GM18858 (cell line): ENCODE results near the gene P4HB.
A peak's percentile ranks its signal among the peaks of the same experiment; 100 is the strongest.

Source experiments
- ATAC-seq: cut with Tn5 transposase; IDR thresholded peaks from one replicate; pipeline ENCODE4 v1.9.1; 2021; ENCODE audit not compliant: unreplicated experiment

Gene P4HB

DNA sequence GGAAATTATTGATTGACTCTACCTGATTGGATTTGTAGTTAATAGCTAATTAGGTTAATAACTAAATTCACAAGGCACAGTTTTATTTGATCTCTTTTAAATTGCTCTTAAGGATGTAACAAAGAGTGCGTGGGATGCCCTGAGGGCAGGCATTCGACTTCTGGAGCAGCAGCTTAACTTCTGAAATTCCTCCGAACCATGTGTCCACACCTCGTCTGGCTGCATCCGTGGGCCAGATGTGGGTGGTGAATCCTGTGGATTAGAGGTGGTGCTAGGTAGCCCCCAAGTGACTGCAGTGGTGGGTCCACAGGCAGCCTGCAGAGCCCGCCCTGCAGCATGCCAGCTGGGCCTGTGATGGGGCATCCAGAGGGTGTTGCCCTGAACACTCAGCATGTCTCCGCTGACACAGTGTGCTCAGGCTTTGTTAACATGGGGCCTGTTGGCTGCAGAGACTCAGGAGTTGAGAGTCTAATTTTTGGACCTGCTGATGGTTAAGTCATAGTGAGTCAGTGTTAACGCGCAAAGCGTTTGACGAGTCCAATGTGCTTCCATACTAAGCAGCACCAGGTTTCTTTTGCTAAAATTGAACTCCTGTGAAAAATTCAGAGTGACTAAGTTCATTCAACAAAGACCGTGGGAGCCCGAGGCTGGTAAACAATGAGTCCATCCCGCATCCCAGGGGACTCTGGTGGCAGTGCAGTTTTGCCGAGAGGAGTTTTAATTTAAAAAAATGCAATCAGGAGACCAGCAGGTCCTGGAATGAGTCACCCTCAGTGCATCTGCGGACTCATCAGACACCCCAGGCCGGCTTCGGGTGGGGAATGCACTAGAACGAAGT is 37.9 kb upstream of the P4HB start:
- no peak for ATAC-seq

DNA sequence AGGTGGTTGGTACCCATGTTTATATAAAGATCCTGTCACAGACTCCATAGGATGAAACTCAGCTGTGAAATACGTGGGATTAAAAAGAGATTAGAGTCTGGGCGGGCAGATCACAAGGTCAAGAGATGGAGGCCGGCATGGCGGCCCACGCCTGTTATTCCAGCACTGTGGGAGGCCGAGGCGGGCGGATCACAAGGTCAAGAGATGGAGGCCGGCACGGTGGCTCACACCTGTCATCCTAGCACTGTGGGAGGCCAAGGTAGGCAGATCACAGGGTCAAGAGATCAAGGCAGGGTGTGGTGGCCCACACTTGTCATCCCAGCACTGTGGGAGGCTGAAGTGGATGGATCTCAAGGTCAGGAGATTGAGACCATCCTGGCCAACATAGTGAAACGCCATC is 35.1 kb upstream of the P4HB start:
- no peak for ATAC-seq

DNA sequence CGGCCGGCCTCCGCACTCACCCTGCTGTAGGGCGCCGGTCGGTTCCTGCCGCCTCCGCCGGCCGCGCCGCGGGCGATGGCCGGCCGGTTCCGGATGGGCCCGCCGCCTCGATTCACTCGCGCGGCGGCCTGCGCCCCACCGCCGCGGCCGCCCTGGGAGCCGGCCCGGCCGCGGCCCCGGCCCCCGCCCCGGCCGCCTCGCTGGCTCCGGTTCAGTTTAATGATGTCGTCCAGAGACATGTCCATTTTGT is 30.9 kb upstream of the P4HB start:
- peak; percentile 27 for ATAC-seq

DNA sequence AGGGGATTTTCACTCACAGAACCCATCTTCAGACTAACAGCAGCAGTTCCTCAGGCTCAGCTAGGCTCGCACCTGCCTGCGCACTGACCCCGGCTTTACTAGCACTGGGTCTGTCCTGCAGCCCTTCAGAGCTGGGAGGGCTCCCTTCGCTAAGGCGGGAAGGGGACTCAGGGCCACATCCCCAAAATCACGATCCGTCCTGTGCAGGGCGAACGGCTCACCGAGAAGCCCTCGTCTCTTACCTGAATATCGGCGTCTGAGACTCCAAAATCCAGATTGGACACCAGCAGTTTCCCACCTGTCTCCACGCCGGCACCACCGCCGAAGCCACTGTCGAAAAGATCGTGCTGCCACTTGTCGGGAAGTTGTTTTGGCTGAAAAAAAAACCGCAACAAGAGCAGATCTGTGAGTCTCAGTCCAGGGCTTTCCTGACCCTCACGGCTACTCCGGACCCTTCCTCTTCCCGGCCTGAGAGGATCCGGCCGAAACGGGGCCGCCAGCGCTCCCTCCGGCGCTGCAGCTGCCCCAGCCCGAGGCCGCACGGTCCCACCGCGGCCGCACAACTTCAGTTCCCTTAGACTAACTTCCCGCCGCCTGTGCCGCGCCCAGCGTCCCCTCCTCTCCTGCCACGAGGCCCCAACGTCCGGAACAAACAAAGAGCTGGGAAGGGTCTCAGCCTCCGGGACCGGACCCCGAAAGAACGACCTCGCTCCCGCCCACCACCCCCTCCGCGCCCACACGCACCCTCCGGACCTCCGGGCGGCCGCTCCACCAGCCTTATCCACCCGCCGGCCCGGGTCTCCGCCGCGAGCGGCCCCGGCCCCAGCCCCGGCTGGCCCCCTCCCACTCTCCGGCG is 30.3 kb upstream of the P4HB start:
- ATAC-seq: peak; percentile 11

DNA sequence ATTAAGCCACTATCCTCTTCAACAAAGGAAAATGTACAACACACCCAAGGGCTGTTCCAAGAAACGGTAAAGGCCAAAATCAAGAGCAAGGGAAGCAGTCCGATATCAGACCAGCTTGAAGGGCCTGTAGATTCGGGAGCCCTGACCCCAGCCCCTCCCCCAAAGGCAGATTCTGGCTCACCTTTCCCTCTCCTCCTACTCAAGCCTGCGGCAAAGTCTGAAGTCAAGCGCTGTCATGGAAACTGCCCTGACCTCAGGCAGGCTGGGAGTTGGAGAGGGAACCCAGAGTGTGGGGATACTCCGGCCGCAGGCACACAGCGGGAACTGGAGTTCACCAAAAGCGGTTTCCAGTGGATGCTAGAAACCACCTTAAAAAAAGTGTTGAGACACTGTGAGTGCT is 29.3 kb upstream of the P4HB start:
- ATAC-seq: no peak

DNA sequence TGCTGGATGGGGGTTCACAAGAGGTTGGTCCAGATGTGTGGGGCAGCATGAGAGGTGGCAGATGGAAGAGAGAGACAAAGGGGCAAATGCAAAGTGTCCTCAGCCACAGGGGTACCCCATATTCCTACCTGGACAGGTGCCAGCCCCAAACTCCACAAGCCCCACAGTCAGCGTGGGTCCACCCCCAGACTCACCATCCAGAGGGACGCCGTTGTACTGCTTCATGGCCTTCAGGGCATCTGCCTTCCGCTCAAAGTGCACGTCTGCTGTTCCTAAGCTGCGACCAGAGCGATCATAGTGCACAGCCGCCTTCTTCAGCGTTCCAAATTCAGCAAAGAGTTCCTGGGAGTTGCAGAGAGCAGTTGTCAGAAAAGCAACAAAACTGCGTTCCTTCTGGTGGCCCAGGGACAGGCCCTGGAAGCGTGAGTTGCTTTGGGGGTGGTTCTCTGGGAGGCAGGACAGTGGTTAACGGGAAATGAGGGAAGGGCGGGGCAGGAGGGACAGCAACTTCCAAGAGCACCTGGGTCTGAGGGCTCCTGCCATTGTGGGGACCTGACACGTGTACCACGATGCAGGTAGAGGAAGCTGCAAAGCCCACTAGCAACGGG is 28.8 kb upstream of the P4HB start:
- ATAC-seq: no peak

DNA sequence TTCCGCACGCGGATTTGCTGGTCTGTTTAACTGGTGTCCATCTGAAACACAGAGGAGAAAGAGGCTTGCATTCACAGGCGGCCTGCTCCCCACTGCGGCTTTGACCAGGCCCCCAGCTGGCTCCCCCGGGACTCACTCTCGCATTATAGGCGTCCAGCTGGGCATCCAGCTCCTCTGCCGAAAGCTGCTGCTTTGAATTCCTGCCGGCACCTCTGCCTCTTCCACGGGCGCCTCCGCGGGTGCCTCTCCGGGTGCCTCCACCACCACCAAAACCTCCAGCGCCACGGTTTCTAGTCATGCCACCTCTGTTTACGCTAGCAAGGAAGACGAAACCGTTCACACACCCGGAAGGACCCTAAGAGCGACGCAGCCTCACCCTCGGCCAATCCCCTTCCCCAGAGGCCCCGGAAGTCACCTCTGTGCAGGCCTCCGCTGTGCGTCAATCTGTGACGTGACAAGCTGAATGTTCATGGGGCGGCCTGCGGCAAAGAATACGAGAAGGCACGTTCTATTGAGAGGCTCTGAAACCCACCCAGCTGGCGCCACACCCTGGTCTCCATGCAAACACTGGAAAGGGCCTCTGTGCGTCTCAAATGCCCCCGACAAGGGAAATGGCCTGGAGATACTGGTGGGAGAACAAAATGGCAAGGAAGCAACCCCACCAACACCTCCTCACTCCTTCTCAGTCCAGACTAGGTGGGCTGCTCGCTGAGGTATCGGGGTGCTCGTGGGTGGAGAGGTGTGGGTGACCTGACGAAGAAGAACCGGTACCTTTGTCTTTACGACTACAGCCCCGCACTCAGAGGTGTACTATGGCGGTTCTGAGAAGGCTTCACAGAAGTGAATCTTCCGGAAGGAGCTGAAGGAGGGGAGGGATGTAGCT is 28.0 kb upstream of the P4HB start:
- no peak for ATAC-seq

DNA sequence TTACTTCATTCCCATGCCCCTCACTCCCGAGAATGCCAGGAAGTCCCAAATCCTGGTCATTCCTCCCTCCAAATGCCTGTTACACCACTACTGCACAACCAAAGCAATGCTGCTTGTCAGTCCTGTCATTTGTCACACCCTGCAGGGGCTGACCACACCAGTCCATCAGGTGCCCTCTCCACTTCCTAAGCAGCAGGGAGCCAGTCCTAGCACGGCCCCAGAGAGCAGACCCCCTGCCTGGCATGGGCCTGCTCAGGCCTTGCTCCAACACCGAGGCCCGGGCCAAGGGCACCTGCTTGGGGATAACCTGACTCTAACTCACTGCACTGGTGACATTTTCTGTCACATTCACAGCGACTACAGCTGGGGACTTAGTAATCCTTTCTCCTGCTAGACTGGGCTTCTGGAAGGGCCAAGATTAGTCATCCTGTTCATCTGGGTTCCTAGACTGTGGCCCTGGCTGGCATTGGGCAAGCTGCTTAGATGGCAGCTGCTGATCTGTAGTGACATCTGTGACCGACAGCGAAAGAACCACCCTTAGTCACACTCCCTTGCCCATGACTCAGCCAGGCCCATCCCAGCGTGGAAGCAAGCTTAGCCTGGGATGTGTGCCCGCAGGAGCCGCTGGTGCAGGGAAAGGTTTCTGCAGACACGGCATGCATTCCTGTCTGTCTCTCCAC is 25.7 kb upstream of the P4HB start:
- no peak for ATAC-seq

DNA sequence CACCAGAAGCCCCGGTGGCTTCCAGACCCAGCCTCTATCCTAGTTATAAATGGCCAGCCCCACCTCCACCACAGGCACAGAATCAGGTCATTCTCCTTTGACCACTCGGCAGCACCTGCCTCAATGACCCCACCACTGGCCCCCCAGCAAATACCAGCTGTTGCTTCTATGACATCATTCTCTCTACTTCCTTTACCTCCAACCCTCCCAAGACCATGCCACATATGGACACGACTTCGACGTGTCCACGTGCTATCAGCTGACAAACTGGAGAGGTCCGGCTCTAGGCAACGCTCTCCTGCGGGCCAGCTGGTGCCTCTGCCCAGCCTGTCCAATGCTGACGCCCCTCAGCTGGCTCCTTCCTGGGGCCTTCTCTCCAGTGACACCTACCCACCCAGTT is 25.1 kb upstream of the P4HB start:
- ATAC-seq: no peak

DNA sequence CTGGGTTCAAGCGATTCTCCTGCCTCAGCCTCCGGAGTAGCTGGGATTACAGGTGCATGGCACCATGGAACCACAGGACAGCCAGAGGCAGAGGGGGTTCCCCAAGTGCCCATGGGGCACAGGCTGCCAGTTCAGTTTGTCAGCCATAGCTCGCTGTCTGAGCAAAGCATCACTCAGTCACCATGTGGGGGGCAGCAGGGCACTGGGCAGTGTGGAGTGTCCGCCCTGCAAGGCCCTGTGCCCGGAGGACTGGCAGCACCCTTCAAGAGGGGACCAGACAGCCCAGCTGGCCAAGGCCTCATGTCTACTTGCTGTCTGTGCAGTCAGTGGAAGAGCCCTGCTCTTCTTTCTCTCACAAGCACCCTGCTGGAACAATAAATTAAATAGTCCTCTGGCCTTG is 24.6 kb upstream of the P4HB start:
- no peak for ATAC-seq

DNA sequence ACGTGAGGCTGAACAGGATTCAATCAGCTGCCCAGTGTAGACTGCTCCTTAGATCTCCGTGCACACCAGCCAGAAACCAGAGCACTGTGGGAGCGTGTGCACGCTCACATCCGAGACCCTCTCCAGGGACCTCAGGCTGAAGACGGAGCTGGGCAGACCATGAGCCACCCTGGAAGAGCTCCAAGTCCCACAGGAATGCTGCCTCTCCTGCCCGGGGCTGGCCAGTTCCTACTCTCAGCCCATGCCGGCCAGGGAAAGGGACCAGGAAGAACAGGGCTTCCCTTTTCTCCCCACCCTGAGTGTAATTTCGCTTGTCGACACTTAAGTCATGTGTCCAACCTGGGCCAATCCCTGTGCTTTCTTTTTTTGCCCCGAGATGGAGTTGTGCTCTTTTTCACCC is 24.2 kb upstream of the P4HB start:
- no peak for ATAC-seq

DNA sequence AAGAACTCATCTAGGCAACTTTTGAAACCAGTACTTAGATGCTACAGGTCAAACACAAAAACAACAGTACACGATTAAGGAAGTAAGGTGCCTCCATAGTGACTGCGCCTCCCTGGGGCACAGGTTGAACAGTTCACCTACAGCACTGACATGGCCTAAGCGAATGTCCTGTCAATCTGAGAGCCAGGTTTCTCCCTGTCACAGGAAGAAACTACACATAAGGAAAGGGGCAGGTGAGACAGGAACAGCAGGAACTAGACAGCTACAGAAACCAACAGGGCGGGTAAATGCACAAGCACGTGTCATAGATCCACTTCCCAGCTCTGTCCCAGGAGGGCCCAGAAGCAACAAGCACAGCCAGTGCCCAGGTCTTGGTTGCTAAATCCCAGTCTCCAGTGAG is 18.8 kb upstream of the P4HB start:
- no peak for ATAC-seq

DNA sequence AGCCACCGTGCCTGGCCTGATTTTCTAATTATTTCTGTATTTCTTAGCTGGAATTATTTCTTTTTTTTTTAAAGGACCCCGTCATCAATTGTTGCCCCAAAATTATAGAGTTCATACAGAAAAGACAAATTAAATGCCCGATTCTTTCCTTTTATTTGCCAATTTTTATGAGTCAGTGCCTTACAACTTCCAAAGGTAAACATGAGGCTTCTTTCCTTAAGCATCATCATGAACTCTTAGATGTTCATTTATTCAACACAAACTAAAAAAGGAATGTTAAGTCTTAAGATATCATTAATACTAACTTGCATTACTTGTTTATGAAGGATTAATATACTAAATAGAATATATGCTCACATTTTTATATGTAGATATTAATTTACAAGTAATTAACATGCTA is 18.0 kb upstream of the P4HB start:
- no peak for ATAC-seq

DNA sequence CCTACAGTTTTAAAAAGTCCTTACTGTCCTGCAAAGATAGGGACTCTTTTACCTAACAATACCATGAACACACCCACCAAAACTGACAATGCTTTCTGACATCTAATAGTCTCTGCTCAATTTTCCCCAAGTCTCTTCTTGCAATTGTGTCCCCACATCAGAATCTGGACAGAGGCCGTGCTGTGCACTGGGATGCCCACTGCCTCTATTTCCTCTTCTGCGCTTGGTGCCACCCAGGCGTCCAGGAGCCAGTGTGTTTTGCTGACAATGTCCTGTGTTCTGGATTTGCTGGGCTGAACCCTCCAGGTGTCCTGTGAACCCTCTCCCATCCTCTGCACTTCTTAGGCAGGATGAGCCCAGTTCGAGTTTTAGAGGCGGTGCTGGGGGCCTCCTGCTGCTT is 17.2 kb upstream of the P4HB start:
- no peak for ATAC-seq

DNA sequence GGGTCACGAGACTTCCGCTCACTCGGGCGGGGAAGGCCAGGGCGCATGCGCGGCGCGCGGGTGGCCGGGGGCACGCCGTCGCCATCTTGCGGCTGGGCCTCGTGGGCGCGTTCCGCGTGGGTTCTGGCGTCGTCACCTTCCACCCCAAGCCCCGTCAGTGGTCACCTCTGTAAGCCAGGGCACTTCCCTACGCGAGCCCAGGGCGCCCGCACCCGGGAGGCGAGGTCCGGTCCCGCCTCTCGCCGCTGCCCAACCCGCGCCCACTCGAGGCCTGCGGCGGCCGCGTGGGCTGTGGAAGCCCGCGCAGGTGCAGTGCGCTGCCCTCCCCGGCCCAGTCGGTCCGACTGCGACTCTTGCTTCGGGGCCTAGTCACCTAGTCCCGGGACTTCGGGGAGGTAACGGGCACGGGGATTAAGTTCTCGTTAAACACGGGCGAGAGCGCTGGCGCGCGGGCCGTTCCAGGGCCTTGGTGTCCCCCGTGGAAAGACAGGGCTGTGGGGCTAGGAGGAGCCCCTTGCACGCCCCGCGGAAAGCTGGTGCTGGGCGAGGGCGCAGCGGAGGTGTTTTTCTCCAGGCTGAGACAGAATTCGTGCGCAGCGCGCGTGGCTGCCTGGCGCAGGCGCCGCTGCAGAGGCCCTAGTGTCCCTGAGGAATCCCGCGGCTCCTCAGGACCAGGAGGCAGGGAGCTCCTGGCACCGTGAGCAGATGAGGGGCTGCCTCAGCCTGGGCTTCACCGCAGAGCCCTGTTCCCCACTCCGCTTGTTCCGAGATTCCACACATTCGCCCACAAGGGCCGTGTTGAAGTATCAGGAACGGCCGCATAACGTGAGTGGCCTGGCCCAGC is 11.3 kb upstream of the P4HB start:
- ATAC-seq: no peak

DNA sequence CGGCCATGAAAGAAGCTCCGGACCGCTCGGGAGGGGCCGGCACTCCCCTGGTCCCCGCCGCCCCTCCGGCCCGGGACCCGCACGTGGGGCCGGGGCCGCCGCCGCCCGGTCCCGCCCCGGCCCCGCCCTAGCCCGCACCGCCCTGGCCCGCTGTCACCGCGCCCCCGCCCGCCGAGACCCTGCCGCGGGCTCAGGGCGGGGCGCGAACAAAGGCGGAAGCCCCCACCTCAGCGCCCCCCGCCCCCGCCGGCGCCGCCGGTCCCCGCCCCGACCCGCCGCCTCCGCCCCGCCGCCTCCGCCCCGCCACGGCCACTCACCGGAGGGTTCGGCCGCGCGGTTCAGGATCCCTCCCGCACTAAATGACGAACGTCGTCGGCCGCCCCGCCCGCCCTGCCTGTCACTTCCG is 10.6 kb upstream of the P4HB start, which contains the start of gene ARHGDIA:
ARHGDIA (minus strand) TSS at position 357 of the 406 bp plus-strand sequence. CDS start 1,407 bp downstream, outside the sequence.
- no peak for ATAC-seq

DNA sequence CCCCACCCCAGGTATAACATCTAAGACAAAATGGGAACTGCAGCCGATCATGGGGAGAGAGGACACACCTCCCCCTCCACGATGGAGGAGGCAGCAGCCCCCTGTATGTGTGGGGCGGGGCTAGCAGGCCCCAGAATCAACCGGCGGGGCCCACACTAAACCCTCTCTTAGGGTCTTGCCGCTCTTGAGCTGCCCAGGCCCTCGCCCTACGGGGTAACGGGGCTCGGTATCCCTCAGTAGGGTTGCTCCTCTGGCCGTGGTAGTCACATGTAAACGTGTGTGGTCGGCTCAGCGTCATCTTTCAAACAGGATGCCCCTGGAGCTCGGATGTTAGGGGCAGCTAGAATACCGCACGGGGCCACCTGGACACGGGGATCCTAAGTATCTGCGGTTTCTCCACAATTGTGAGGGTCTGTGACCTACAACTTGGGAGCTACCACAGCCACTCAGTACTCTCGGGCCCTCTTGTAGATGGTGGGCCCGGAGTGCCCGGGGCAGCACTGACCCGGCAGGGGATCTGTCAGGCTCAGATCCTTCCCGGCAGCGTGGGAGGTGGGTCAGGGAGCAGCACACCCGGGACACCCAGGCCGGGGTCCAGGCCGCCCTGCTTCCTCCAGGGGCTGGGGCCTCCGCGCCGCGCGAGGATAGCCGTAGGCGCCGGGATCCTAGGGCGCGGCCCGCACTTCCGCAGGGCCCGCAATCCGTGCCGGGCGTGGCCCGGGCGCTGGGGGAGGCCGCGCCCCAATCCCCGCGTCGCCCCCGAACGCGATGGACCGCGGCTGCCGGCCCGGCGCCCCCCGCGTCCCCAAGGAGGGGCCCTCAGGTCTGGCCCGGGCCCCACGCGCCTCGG is 10.0 kb upstream of the P4HB start:
- no peak for ATAC-seq

DNA sequence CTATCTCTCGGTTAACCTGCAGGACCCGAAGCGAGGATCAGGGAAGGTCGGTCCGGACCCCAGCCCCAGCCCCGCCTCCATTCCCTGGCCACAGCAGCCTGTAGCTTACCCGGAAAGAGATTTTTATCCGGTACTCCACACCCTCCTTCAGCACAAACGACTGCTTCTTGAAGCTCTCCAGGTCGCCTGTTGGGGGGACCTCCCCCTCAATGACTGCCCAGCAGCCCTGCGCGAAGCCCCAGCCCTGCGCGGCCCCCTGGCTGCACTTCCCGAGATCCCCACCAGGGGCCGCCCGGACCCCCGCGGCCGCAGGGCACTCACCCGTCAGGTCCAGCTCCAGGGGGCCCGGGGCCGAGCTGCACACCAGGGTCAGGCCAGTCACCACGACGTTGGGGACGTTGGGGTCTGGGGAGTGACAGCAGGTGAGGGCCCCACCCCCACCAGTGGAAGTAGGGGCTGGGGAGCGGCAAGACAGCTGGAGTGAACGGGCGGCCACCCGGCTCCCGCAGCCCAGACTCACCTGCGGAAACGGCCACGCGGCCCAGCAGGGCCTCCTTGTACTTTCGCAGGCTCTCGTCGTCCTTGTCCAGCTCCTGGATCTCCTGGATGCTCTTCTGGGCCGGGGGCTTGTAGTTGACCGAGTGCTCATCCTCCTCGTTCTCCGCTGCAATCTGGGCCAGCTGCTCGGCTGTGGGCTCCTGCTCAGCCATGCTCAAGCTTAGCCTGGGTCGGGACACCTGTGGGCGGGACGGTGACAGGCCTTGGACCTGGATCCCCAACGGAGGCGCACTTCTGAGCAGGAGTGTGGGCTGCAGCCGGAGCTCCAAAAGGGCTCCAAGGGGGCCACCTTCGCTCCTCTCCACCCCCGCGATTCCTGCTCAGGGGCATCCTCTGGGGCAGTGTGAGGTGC is 9.1 kb upstream of the P4HB start:
- no peak for ATAC-seq
